GM10248 (cell line): ENCODE results near the gene OR52N5.

Source experiments
- CTCF ChIA-PET: fragments of 300-600 bp; sonication (Branson Sonifier 250); formaldehyde crosslinking; extraction: SDS; loops from one replicate; lab custom pipeline; 2021; ENCODE audit warnings: antibody characterized with exemption; lab: Yijun Ruan, JAX
- POLR2A ChIA-PET: fragments of 350-650 bp; sonication (Branson Sonifier 250); formaldehyde crosslinking; extraction: SDS; loops from one replicate; lab custom pipeline; 2020; ENCODE audit warnings: antibody characterized with exemption; lab: Yijun Ruan, JAX
- DNase-seq: peaks from one replicate; pipeline ENCODE4 v3.0.0; 2012; ENCODE audit errors: extremely low spot score
- TF ChIP-seq, protein P1 (sequence below): IDR thresholded peaks from 2 replicates; pipeline ENCODE4 v1.5.1; 2012; ENCODE audit warnings: mild to moderate bottlenecking, low read depth; ENCODE audit errors: extremely low read depth, missing control alignments, control extremely low read depth

The OR52N5 gene

GRCh38 chr11:5808500-5809121 is 25.5 kb upstream of the OR52N5 start, which contains the start of gene OR52N2:
OR52N2 (plus strand) TSS chr11:5808924; CDS start chr11:5820336, 11,412 bp downstream.
- peak; percentile 34 for DNase-seq
- TF ChIP-seq, protein P1, sequence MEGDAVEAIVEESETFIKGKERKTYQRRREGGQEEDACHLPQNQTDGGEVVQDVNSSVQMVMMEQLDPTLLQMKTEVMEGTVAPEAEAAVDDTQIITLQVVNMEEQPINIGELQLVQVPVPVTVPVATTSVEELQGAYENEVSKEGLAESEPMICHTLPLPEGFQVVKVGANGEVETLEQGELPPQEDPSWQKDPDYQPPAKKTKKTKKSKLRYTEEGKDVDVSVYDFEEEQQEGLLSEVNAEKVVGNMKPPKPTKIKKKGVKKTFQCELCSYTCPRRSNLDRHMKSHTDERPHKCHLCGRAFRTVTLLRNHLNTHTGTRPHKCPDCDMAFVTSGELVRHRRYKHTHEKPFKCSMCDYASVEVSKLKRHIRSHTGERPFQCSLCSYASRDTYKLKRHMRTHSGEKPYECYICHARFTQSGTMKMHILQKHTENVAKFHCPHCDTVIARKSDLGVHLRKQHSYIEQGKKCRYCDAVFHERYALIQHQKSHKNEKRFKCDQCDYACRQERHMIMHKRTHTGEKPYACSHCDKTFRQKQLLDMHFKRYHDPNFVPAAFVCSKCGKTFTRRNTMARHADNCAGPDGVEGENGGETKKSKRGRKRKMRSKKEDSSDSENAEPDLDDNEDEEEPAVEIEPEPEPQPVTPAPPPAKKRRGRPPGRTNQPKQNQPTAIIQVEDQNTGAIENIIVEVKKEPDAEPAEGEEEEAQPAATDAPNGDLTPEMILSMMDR = peak; percentile 89
- ChIA-PET POLR2A (no interaction called here), CTCF (interaction anchor here (0.8 to 1.9 kb wide), 8 partner anchors 13 to 342 kb away, joined by 3 to 14 read pairs (median 4); partner anchors contain the start of gene TRIM34)

- ChIA-PET POLR2A (no interaction called here), CTCF (interaction anchor here (0.9 to 1.6 kb wide), 6 partner anchors 11 to 331 kb away, joined by 3 to 6 read pairs (median 3); partner anchors contain the start of genes TRIM5 and TRIM6)
- DNase-seq = no peak
- TF ChIP-seq, protein P1 = no peak
Observed at GRCh38 chr11:5807580-5807979, 24.4 kb upstream of the OR52N5 start.

- TF ChIP-seq, protein P1 = no peak
- CTCF ChIA-PET = interaction anchor here (1.4 kb wide), 1 partner anchor 204 kb away, joined by 6 read pairs; no protein-coding TSS in a partner anchor
Observed at GRCh38 chr11:5803982-5804381, 20.8 kb upstream of the OR52N5 start.

GRCh38 chr11:5796541-5796940 is 13.4 kb upstream of the OR52N5 start:
- ChIA-PET POLR2A (no interaction called here), CTCF (interaction anchor here (0.6 kb wide), 1 partner anchor 11 kb away, joined by 3 read pairs; no protein-coding TSS in a partner anchor)
- TF ChIP-seq, protein P1 = no peak
- DNase-seq = no peak

More at GRCh38 chr11:5803982-5804381, 20.8 kb upstream of the OR52N5 start:
- POLR2A ChIA-PET = no interaction called here
- no peak for DNase-seq

GRCh38 chr11:5791165-5791564 is 8.0 kb upstream of the OR52N5 start, which contains the start of gene OR52N1:
OR52N1 (minus strand) TSS chr11:5791265; CDS start chr11:5788816, 2,449 bp downstream.
- ChIA-PET CTCF (no interaction called here), POLR2A (no interaction called here)
- DNase-seq = no peak
- TF ChIP-seq, protein P1 = no peak

DNA sequence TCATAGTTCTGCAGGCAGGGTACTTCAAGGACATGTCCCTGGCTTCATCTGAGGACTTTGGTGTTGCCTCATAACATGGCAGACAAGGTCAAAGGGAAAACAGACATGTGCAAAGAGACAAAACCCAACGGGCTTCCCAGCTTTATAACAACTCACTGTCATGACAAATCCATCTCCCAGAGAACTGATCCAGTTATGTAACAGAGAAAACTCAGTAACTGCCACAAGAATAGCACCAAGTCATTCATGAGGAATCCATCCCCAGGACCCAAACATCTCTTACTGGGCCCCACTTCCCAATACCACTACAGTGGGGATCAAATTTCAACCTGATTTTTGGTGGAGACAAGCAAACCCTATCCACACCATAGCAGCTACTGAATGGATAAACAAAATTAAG is 16.1 kb downstream of the OR52N5 start:
- ChIA-PET POLR2A (interaction anchor here (0.6 kb wide), 1 partner anchor 73 kb away, joined by 4 read pairs; no protein-coding TSS in a partner anchor), CTCF (no interaction called here)
- TF ChIP-seq, protein P1 = no peak
- no peak for DNase-seq
